HEK293 (cell line): ENCODE results near the gene ARFGAP1.

ENCODE experiments used
- ZNF621 ChIP-seq: fragments of 450-650 bp; formaldehyde crosslinking; IDR thresholded peaks from 2 replicates; pipeline ENCODE4 v1.5.1; 2017; ENCODE audit warnings: missing biosample characterization, missing genetic modification characterization
- TF ChIP-seq, protein P1 (sequence below): fragments of 450-650 bp; IDR thresholded peaks from 2 replicates; pipeline ENCODE4 v1.5.1; 2018; ENCODE audit warnings: missing biosample characterization, mild to moderate bottlenecking, missing genetic modification characterization
- TF ChIP-seq, protein P2 (sequence below): fragments of 450-650 bp; formaldehyde crosslinking; IDR thresholded peaks from 2 replicates; pipeline ENCODE4 v1.5.1; 2017; ENCODE audit warnings: missing biosample characterization, missing genetic modification characterization

ARFGAP1 gene

DNA sequence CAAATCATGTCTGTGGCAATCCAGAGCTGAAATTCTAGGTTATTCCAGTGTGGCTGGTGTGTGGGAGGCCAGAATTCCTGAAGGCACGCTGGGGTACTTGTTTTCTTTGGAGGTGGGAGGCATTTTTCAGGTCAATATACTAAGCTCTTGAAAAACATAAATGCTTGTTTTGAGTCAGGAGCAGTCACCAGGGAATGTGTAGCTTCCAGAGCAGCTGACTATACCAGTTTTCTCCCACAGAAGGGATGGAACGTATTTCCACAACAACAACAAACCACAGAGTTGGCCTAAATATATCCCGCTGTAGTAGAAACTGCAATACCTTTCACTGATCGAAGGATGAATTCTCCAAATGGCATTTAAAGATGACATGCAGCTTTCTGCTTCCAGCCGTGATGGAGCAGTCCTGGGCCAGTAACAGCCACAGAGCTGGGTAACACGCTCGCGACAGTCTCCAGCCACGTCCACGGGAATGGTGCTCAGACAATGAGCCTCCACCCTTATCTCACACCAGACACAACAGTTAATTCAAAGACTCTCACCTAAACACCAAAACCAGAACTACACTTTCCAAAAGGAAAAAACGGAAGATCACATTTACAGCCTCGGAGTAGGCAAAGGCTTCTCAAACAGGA, 65.3 kb downstream of the ARFGAP1 start (continued):
- TF ChIP-seq, protein P1, sequence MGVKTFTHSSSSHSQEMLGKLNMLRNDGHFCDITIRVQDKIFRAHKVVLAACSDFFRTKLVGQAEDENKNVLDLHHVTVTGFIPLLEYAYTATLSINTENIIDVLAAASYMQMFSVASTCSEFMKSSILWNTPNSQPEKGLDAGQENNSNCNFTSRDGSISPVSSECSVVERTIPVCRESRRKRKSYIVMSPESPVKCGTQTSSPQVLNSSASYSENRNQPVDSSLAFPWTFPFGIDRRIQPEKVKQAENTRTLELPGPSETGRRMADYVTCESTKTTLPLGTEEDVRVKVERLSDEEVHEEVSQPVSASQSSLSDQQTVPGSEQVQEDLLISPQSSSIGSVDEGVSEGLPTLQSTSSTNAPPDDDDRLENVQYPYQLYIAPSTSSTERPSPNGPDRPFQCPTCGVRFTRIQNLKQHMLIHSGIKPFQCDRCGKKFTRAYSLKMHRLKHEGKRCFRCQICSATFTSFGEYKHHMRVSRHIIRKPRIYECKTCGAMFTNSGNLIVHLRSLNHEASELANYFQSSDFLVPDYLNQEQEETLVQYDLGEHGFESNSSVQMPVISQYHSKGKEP, result no peak
- no peak for TF ChIP-seq ZNF621
- TF ChIP-seq, protein P2, sequence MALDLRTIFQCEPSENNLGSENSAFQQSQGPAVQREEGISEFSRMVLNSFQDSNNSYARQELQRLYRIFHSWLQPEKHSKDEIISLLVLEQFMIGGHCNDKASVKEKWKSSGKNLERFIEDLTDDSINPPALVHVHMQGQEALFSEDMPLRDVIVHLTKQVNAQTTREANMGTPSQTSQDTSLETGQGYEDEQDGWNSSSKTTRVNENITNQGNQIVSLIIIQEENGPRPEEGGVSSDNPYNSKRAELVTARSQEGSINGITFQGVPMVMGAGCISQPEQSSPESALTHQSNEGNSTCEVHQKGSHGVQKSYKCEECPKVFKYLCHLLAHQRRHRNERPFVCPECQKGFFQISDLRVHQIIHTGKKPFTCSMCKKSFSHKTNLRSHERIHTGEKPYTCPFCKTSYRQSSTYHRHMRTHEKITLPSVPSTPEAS, result no peak
